GM12878 (cell line): ENCODE data around the gene GLS. TPM values are rescaled to one million over a fixed set of nuclear protein-coding genes. Genes with fewer than 3 reads are reported as not detected.

ENCODE experiments used
- ATAC-seq: fragments of 200-7000 bp; cut with Tn5 transposase; 3 replicates; pipeline ENCODE4 v1.9.1; 2020; ENCODE audit warnings: mild to moderate bottlenecking, moderate library complexity
- BruUV-seq: library from RNA; stranded (reverse); fragments of 400-500 nt; replicated peaks from 2 replicates; lab custom pipeline; 2021; lab: Mats Ljungman, UMichigan
- CTCF ChIA-PET: fragments of 300-600 bp; sonication (Branson Sonifier 250); formaldehyde crosslinking; extraction: SDS; loops from one replicate; lab custom pipeline; 2021; ENCODE audit warnings: inconsistent platforms; lab: Yijun Ruan, JAX
- POLR2A ChIA-PET: fragments of 350-600 bp; formaldehyde crosslinking; extraction: SDS; loops from one replicate; lab custom pipeline; 2021; ENCODE audit warnings: inconsistent platforms; lab: Charles Lee
- RAD21 ChIA-PET: fragments of 300-600 bp; sonication (Branson Sonifier 250); formaldehyde crosslinking; loops from one replicate; lab custom pipeline; 2023; ENCODE audit warnings: antibody characterized with exemption; ENCODE audit not compliant: unreplicated experiment; lab: Charles Lee
- SMC1A ChIA-PET: fragments of 300-600 bp; sonication (Branson Sonifier 250); formaldehyde crosslinking; loops from one replicate; lab custom pipeline; 2023; ENCODE audit not compliant: unreplicated experiment, uncharacterized antibody; lab: Charles Lee
- DNase-seq: peaks from one replicate; pipeline ENCODE4 v3.0.0-alpha.2; 2011; ENCODE audit warnings: low read depth, low spot score
- FAIRE-seq: peaks from 3 replicates; lab custom pipeline; 2011; peaks lifted over from hg19 to GRCh38; lab: Jason Lieb, UNC
- H2AFZ ChIP-seq: 2 replicates; pipeline ENCODE4 v1.6.0; 2011; ENCODE audit warnings: low read depth, low read length, control low read depth; ENCODE audit not compliant: control insufficient read depth
- H3K27ac ChIP-seq: 2 replicates; pipeline ENCODE4 v1.5.1; 2011; ENCODE audit warnings: control low read depth; ENCODE audit not compliant: control insufficient read depth, insufficient read depth
- H3K27me3 ChIP-seq, 2 experiments: replicated peaks in 1 of 2; 2 replicates each; pipeline versions ENCODE4 v1.6.0 to v1.6.1; 2011; ENCODE audit warnings: low read length in 1 of 2; ENCODE audit not compliant: control insufficient read depth in 2 of 2, insufficient read depth in 2 of 2
- H3K36me3 ChIP-seq, 2 experiments: 2 replicates each; pipeline ENCODE4 v1.5.1; 2011; ENCODE audit warnings: low read length in 1 of 2; ENCODE audit not compliant: control insufficient read depth in 2 of 2, insufficient read depth in 2 of 2
- H3K4me1 ChIP-seq: 2 replicates; pipeline ENCODE4 v1.6.1; 2011; ENCODE audit warnings: mild to moderate bottlenecking, low read length, moderate library complexity, mixed read lengths; ENCODE audit not compliant: control insufficient read depth, insufficient read depth
- H3K4me2 ChIP-seq: 2 replicates; pipeline ENCODE4 v1.6.0; 2011; ENCODE audit warnings: control low read depth; ENCODE audit not compliant: control insufficient read depth, insufficient read depth
- H3K4me3 ChIP-seq: fragments of 200-600 bp; sonication (generic); 2 replicates; pipeline ENCODE4 v1.5.1; 2016
- H3K79me2 ChIP-seq: 2 replicates; pipeline ENCODE4 v1.6.0; 2011; ENCODE audit warnings: low read length; ENCODE audit not compliant: control insufficient read depth, insufficient read depth
- H3K9ac ChIP-seq: 2 replicates; pipeline ENCODE4 v1.8.0; 2011; ENCODE audit warnings: low read length, control low read depth, mixed read lengths; ENCODE audit not compliant: control insufficient read depth, insufficient read depth
- H3K9me3 ChIP-seq: replicated peaks from 3 replicates; pipeline ENCODE4 v1.5.1; 2011; ENCODE audit warnings: mild to moderate bottlenecking, low read length; ENCODE audit not compliant: control insufficient read depth, insufficient read depth
- H4K20me1 ChIP-seq: 2 replicates; pipeline ENCODE4 v1.6.0; 2011; ENCODE audit not compliant: control insufficient read depth, insufficient read depth
- ELK1 ChIP-seq: IDR thresholded peaks from 2 replicates; pipeline ENCODE4 v1.6.1; 2012; ENCODE audit warnings: low read depth, low read length, improper control_type of control experiment
- FOXM1 ChIP-seq: IDR thresholded peaks from 2 replicates; pipeline ENCODE4 v1.6.1; 2012; ENCODE audit warnings: low read depth, mild to moderate bottlenecking, inconsistent platforms, low read length, moderate library complexity
- IKZF1 ChIP-seq: fragments of 450-650 bp; conservative IDR thresholded peaks from 2 replicates; pipeline ENCODE4 v1.6.1; 2017; ENCODE audit warnings: antibody characterized with exemption, mild to moderate bottlenecking
- IRF4 ChIP-seq: IDR thresholded peaks from 2 replicates; pipeline ENCODE4 v1.6.1; 2011; ENCODE audit warnings: low read depth, low read length
- MAX ChIP-seq: IDR thresholded peaks from 2 replicates; pipeline ENCODE4 v1.6.1; 2012; ENCODE audit warnings: low read depth, low read length, improper control_type of control experiment
- RELB ChIP-seq: fragments of 450-650 bp; IDR thresholded peaks from 2 replicates; pipeline ENCODE4 v1.6.1; 2017; ENCODE audit warnings: low read depth, mild to moderate bottlenecking, moderate library complexity
- SIN3A ChIP-seq: IDR thresholded peaks from 2 replicates; pipeline ENCODE4 v1.6.1; 2012; ENCODE audit warnings: low read depth, low read length, improper control_type of control experiment
- YBX1 ChIP-seq: fragments of 450-650 bp; IDR thresholded peaks from 2 replicates; pipeline ENCODE4 v1.6.1; 2016; ENCODE audit warnings: antibody characterized with exemption
- WGBS: methylation state at CpG from one replicate; pipeline ENCODE4 v1.1.6; 2016; ENCODE audit warnings: low lambda C conversion rate; ENCODE audit not compliant: insufficient replicate concordance, insufficient coverage; ENCODE audit errors: missing lambda C conversion rate; 5-methylcytosine and 5-hydroxymethylcytosine counted together
- in situ Hi-C: fragments of 300-500 bp; cut with MboI; formaldehyde crosslinking; loops from 9 replicates; pipeline ENCODE4 v1.14.3; 2018; ENCODE audit warnings: mixed read lengths
- intact Hi-C: fragments of 100-400 bp; cut with micrococcal nuclease; formaldehyde crosslinking; loops from one replicate; pipeline ENCODE4 v1.14.2; 2022; ENCODE audit not compliant: unreplicated experiment
- polyA plus RNA-seq, 11 experiments: library from polyadenylated mRNA; depleted of rRNA in 4 of 11; unstranded in 6 of 11; stranded (reverse) in 5 of 11; fragments of >200 nt; fragmentation: Nextera tagmentation in 4 of 11; fragmentation: Illumina TruSeq in 1 of 11; extraction: Ambion mirVana in 4 of 11; extraction: Trizol in 1 of 11; gene quantifications; 1 replicate in 1 of 11; 2 replicates in 10 of 11; pipeline versions ENCODE4 v1.2.1 to v1.2.3, GENCODE V29; 2011 to 2016; ENCODE audit warnings: inconsistent platforms in 2 of 11, missing spikeins in 2 of 11, low read depth in 1 of 11
- total RNA-seq, 4 experiments: library from RNA; depleted of rRNA in 3 of 4; stranded (reverse); fragments of >200 nt in 3 of 4; fragmentation: Illumina TruSeq in 1 of 4; extraction: Trizol in 1 of 4; gene quantifications; 2 replicates each; pipeline versions ENCODE4 v1.2.1 to v1.2.3, GENCODE V29; 2013 to 2021
- TF ChIP-seq, protein P1 (sequence below): IDR thresholded peaks from 2 replicates; pipeline ENCODE4 v1.6.1; 2011; ENCODE audit warnings: borderline replicate concordance, low read depth, mild to moderate bottlenecking, moderate library complexity, mixed read lengths, low read length; ENCODE audit not compliant: insufficient read depth; ENCODE audit errors: extremely low read length

The GLS gene
- total and polyA plus RNA-seq, 10 of the 15 experiments (the other 5 are each of a cell fraction or from before 2014, with no cell fraction given): 15.7 to 145 (median 70.8) TPM

- no TSS peak for BruUV-seq
- ATAC-seq: no peak
- ChIA-PET POLR2A (no interaction called here), CTCF (interaction anchor here (3.0 kb wide), 1 partner anchor 67 kb away, joined by 7 read pairs; no protein-coding TSS in a partner anchor), RAD21 (no interaction called here), SMC1A (interaction anchor here (1.3 kb wide), 1 partner anchor 31 kb away, joined by 4 read pairs; no protein-coding TSS in a partner anchor)
- Histone ChIP-seq H3K9ac (no peak overlapping the region), H3K36me3 (peaks cover 2 to 23% of the 10 kb centered on the region in 2 experiments; a peak in 3 of 4 replicates), H3K79me2 (no peaks in the 10 kb centered on the region; the same call in 1 of the 2 replicates), H3K4me3 (no peak overlapping the region), H3K9me3 (no peaks in the 10 kb centered on the region), H3K4me2 (no peak overlapping the region), H3K27ac (no peak overlapping the region), H3K4me1 (no peaks in the 10 kb centered on the region), H4K20me1 (no peaks in the 10 kb centered on the region), H3K27me3 (no peaks in the 10 kb centered on the region), H2AFZ (no peak overlapping the region)
- in situ Hi-C loops: no loop called here
- intact Hi-C loops: no loop called here
- no peak for FAIRE-seq
- DNase-seq: no peak
- TF ChIP-seq, protein P1, sequence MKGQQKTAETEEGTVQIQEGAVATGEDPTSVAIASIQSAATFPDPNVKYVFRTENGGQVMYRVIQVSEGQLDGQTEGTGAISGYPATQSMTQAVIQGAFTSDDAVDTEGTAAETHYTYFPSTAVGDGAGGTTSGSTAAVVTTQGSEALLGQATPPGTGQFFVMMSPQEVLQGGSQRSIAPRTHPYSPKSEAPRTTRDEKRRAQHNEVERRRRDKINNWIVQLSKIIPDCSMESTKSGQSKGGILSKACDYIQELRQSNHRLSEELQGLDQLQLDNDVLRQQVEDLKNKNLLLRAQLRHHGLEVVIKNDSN: no peak
- TF ChIP-seq RELB (no peak), YBX1 (no peak), FOXM1 (no peak), SIN3A (no peak), ELK1 (no peak), MAX (no peak), IRF4 (no peak), IKZF1 (no peak)
- 65% methylated on average over 3 of the region's 3 CpGs for WGBS
Measured at GRCh38 chr2:190916829-190917228, 36.2 kb downstream of the GLS start.
